NCI-H460 (cell line): ENCODE results near the gene KLRF2. TPM values are rescaled to one million over a fixed set of nuclear protein-coding genes. Genes with fewer than 3 reads are reported as not detected.
"Not testable (repeated sequence)": the region's sequence is repeated elsewhere in the genome, so short reads cannot be mapped to it uniquely, and the experiment has no call there.

Experiments
- DNase-seq: peaks from one replicate; pipeline ENCODE4 v3.0.0-alpha.2; 2016; ENCODE audit warnings: low read depth; ENCODE audit errors: extremely low read depth
- polyA plus RNA-seq: library from polyadenylated mRNA; depleted of rRNA; stranded (reverse); fragments of >200 nt; gene quantifications from 2 replicates; pipeline ENCODE4 v1.2.3, GENCODE V29; 2014; cell fraction: nucleus; rRNA removed
- total RNA-seq: library from RNA; depleted of rRNA; stranded (reverse); fragments of >200 nt; shearing (Covaris generic); gene quantifications from 2 replicates; pipeline ENCODE4 v1.2.3, GENCODE V29; 2014; rRNA removed

The KLRF2 gene
- total RNA-seq: not detected in 2 replicates
- not detected in 2 replicates for polyA plus RNA-seq

DNA sequence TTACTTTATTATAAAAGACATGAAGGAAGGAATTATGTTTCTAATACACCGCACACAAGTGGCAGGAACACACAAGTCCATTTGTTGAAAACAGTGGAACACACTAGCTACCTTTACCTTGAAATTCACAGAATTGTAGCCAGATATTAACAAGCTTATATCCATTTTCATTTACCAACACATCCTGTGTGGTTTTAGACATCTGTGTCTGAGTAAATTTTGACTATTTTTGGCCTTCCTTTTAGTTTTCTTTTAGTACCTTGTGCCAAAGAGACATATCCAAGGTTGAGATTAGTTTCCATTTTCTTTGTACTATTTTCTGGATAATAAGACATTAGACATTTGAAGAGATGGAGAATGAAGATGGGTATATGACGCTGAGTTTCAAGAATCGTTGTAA, at the start of gene KLRF2:
Gene KLRF2 (plus strand): TSS at position 244 of the 400 bp plus-strand sequence. CDS start 107 bp downstream, at position 351.
- DNase-seq: no peak

GRCh38 chr12:9831720-9832119, 49.6 kb upstream of the KLRF2 start:
- DNase-seq: no peak

- no peak for DNase-seq
Measured at GRCh38 chr12:9843407-9843806, 37.9 kb upstream of the KLRF2 start.

DNA sequence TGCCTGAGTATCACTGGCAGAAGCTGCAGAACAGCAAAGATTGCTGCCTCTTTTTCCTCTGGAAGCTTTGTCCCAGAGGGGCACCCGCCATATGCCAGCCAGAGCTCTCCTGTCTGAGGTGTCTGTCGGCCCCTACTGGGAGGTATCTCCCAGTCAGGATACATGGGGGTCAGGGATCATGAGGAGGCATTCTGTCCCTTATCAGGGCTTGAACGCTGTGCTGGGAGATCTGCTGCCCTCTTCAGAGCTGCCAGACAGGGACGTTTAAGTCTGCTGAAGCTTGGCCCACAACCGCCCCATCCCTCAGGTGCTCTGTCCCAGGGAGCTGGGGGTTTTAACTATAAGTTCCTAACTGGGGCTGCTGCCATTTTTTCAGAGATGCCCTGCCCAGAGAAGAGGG, 32.4 kb upstream of the KLRF2 start:
- DNase-seq: no peak

DNA sequence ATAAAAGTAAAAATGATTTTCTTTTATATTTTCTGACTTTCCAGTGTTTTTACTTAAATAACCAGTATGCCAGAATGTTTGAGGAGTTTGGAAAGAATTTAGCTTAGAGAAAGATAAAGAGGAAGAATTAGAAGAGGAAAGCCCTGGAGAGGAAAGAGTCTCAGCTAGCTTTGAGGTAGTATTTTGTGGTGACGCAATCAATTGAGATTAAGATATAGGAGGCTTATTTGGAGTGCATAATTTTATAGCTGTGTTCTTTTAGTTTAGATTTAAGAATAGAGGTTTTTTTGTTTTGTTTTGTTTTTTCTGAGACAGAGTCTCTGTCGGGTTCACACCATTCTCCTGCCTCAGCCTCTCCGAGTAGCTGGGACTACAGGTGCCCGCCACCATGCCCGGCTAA, 30.2 kb upstream of the KLRF2 start:
- no peak for DNase-seq

GRCh38 chr12:9851927-9852326, 29.4 kb upstream of the KLRF2 start:
- no peak for DNase-seq

- no peak for DNase-seq
Measured at GRCh38 chr12:9856151-9856550, 25.1 kb upstream of the KLRF2 start.

- no peak for DNase-seq
Measured at GRCh38 chr12:9856894-9857293, 24.4 kb upstream of the KLRF2 start.

GRCh38 chr12:9858135-9858534, 23.2 kb upstream of the KLRF2 start:
- no peak for DNase-seq

DNA sequence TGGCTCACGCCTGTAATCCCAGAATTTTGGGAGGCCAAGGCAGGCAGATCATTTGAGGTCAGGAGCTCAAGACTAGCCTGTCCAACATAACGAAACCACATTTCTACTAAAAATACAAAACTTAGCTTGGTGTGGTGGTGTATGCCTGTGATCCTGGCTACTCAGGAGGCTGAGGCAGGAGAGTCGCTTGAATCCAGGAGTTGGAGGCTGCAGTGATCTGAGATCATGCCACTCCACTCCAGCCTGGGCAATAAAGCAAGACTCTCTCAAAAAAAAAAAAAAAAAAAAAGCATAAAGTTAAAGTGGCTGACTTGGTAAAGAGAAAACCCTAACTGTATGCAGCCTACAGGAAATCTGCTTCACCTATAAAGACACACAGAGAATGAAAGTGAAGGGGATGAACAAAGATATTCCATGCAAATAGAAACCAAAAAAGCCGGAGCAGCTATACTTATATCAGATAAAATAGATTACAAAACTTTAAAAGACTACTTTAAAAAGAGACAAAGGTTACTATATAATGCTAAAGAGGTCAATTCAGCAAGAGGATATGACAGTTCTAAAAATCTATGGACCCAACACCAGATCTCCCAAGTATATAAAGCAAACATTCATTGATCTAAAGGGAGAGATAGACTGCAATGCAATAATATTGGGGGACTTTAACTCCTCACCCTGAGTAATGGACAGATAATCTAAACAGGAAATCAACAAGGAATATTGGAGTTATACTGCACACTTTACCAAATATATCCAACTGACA, 16.2 kb upstream of the KLRF2 start:
- no peak for DNase-seq

DNA sequence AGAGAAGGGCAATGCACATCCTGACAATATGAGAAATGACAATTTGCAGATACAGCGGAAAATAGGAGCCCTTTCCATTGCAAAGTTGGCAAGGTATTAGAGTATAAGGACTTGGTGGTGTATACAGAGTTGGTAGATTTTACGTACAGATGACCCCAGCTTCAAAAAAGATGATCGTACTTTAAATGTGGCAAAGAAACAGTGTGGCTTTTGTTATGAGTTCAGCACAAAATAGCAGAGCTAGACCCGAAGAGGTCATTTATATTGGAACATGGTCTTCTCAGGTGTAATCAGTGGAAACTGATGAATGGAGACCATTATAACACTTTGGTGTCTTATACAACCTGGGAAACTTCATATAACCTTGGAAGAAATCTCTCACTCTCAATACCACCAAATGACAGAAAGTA, 14.4 kb upstream of the KLRF2 start:
- no peak for DNase-seq

DNA sequence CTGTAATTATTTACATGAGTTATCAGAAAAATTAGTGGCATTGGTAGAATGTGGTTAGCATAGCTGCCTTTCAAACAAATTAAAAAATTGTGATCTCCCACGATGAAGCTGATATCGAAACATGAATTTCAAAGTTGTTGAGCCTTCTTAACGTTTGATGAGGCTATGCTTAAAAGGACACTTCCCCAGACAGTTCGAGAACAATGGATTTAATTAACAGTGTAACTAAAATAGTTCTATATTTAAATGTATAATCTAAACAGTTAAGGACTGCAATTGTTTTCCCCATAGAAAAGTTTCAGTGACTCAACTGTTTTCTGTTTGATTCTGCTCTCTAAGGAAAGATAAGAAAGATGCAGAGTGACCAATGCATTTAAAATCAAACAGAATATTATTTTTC, 13.8 kb upstream of the KLRF2 start:
- DNase-seq: no peak

- DNase-seq: no peak
Measured at GRCh38 chr12:9868311-9868801, 12.9 kb upstream of the KLRF2 start.

DNA sequence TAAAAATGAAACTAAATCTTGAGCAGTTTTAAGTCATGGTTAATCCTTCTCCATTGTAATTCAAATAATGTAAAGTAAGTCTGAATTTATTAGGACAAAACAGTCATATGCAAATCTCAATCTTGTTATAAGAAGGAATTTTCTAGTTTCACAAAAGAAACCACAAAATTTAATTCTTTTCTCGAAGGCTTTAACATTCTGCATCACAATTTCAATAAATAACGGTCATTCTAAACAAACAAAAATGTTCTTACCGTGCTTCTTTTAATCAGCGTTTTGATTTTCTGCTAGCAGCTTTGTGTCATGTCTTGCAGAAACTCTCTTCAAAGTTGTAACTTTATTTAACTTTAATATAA, 12.4 kb upstream of the KLRF2 start:
- DNase-seq: no peak

- DNase-seq: peak; percentile 4
Measured at GRCh38 chr12:9869307-9870161, 11.8 kb upstream of the KLRF2 start, which contains the start of gene CLEC2B. CLEC2B (minus strand) TSS chr12:9869354.

DNA sequence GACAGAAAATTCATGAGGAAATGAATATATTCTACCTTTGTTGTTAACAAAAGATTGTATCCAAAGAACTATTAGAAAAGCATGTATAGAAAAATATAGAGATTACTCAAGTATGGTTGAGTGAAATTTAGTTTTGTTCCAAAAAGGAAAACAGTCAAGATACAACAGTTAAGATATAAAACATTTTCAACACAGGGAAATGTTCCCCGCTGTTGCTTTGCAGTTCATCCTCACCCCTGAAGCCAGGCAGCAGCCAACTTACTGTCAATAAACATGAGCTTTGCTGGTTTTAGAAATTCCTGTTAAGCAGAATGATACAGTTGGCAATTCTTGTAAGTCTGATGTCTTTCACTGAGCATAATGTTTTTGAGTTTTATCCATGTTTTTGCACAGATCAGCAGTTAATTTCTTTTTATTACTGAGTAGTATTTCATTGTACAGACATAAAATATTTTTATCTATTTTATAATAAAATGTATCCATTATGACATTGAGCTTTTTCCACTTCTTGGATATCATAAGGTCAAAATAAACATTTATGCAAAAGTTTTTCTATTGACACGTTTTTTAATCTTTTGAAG, 10.9 kb upstream of the KLRF2 start:
- DNase-seq: no peak

DNA sequence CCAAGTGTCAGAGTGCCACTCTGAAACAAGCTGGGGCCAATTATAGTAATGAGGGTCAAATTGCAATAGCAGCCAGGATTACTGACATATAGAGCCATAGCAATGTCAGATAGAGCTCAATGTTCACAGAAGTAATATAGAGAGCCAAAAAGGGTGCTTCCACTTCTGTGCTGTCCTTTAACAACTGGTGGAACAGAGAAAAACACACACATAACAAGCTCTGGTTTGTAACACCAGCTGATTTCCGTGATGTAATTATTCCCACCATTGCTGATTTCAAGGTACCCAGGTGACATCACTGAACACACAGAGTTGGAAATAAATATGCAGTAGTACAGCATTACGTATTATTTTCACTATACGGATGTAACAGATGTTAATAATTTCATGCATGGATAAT, 9.1 kb upstream of the KLRF2 start:
- no peak for DNase-seq

- no peak for DNase-seq
Measured at GRCh38 chr12:9872742-9873141, 8.5 kb upstream of the KLRF2 start.

- DNase-seq: not testable (repeated sequence)
Measured at GRCh38 chr12:9876120-9876519, 5.2 kb upstream of the KLRF2 start.

- no peak for DNase-seq
Measured at GRCh38 chr12:9880532-9881078, 684 bp upstream of the KLRF2 start.

GRCh38 chr12:9881988-9882387, 699 bp downstream of the KLRF2 start:
- DNase-seq: no peak
